CD4-positive, alpha-beta T cell treated with Interleukin-12 subunit alpha and Interleukin-12 subunit beta, for 1 hour (primary cell): ENCODE results near the gene MSH3.

ENCODE experiments used
- DNase-seq: peaks from one replicate; pipeline ENCODE4 v3.0.0-alpha.2; 2020

The MSH3 gene

DNA sequence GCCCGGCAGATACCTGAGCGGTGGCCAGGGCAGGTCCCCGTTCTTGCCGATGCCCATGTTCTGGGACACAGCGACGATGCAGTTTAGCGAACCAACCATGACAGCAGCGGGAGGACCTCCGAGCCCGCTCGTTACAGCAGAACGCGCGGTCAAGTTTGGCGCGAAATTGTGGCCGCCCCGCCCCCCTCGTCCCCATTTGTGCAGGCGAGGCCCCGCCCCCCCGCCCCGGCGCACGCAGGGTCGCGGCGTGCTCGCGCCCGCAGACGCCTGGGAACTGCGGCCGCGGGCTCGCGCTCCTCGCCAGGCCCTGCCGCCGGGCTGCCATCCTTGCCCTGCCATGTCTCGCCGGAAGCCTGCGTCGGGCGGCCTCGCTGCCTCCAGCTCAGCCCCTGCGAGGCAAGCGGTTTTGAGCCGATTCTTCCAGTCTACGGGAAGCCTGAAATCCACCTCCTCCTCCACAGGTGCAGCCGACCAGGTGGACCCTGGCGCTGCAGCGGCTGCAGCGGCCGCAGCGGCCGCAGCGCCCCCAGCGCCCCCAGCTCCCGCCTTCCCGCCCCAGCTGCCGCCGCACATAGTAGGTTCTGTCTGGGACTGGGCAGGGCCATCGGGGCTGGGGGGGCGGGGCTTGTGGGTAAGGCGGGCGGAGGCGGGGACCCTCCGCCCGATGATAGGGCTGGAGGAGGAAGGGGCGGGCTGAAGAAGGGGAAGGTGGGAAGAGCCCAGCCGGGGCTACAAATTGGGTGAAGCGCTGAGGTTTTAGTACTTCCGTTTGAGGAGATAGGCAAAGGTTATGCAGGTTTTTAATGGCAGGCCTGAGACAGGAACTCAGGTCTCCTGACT is at the start of gene MSH3, which contains the start of gene DHFR:
Gene MSH3, plus strand, starts transcription at position 262 of the 840 bp plus-strand sequence. Its CDS starts 76 bp downstream, at position 338.
Gene DHFR, minus strand, starts transcription at position 593 of the 840 bp plus-strand sequence. Its CDS starts 494 bp downstream, at position 99.
- DNase-seq = peak; percentile 91

DNA sequence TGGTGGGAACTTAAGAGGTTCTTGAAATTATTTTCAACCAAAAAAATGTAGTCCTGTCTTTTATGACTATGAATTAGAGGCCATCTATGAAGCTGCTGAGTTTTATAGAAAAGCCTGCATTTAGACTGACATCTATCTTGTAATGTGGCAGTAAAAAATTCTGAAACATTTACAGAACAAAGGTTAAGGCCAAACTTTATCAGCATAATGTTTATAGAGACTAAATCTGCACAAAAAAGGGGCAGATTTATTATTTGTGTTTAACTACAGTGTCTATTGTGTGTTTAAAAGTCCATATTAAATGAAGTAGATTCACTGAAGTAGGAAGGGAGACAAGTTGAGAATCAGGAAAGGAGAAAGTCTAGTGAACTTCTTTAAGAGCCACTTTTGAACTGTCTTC is 47.1 kb upstream of the MSH3 start:
- DNase-seq = no peak

DNA sequence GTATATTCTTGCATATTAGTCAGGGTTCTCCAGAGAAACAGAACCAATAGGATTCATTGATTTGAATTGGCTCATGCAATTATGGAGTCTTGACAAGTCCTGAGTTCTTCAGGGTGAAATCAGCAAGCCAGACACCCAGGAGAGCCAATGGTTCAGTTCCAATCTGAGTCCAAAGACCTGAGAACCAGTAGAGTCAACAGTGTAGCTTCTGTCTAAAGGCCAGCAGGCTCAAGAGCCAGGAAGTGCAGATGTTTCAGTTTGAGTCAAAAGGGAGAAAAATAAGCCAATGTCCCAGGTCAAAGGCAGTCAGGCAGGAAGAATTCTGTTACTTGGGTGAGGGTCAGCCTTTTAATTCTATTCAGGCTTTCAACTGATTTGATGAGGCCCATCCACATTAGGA is 46.6 kb upstream of the MSH3 start:
- DNase-seq = no peak

GRCh38 chr5:80608731-80609130 is 45.7 kb upstream of the MSH3 start:
- no peak for DNase-seq

GRCh38 chr5:80609692-80610091 is 44.8 kb upstream of the MSH3 start:
- DNase-seq = no peak

DNA sequence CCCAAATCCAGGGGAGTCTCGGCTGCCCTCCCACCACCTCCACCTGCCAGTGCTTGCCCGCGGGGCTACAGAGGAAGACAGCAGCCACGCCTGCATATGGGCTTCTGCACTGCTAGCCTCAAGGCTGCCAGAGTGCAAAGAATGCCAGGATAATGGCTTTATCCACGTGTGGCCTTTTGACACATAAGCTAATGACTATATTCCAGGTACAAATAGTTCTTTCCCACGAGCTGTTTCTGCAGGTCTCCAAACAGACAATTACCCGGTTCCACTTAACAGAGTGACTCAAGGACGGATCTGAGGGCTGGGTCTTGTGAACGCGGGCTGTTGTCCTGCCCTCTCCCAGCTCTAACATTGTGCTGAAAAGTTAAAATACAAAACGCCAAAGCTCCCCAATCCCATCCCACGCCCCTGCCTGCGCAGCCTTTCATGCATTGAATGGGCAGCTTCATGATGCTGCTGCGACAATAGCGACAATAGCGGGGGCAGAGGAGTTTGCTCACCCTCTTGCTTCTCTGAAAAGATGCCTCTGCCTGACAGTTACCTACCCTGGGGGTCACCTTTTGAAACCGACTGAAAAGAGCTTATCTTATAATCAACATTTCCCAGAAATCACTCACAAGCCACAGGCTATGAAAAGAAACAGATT is 39.1 kb upstream of the MSH3 start:
- DNase-seq = no peak

- no peak for DNase-seq
Measured at GRCh38 chr5:80618438-80618837, 36.0 kb upstream of the MSH3 start.

DNA sequence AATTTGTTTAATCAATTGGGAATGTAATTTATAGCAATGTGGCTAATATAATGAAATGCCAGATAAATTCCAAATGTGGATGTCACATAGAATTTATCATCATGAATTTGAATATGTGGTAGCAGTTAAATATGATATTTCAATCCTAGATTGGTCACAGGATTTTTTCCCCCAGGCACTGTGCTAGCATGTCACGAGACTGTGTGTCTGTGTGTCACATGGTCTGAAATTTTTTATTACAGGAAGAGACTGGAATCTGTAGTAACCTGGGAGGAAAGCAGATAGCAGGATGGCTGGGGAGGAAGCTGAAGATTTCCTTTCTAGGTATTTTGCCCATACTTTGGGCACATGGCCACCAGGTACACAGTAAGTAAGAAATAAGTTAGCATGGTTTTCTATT is 35.4 kb upstream of the MSH3 start:
- DNase-seq = no peak

GRCh38 chr5:80620211-80620610 is 34.2 kb upstream of the MSH3 start:
- DNase-seq = no peak

GRCh38 chr5:80622756-80623155 is 31.7 kb upstream of the MSH3 start:
- no peak for DNase-seq

DNA sequence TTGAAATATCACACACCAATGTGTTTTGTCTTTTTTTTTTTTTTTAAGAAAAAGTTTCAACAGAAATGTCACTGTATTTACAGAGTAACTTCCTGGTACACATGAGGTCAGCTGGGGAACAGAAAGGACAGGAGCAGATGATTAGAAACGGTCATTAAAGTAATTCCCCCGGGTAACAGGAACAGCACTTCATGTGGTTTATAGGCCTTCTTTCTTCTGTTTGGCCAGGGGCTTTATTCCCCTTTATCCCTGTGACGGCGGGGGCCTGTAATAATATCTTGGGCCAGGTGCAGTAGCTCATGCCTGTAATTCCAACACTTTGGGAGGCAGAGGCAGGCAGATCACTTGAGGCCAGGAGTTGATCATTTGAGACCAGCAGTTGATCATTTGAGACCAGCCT is 30.5 kb upstream of the MSH3 start:
- DNase-seq = no peak

DNA sequence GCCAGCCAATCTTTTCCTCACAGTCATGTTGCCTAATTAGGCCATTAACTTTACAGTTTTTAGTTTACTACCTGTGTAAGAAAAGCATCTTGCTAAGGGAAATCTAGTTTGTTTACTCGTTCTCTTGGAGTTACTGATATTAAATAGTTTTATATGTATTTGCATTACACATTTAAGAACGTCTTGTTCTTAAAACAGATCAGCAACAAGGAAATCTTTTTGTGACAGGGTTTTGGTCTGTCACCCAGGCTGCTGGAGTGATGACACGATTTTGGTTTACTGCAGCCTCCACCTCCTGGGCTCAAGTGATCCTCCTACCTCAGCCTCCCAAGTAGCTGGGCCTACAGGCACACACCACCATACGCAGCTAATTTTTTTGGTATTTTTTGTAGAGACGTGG is 29.2 kb upstream of the MSH3 start:
- DNase-seq = no peak

- no peak for DNase-seq
Measured at GRCh38 chr5:80629281-80629680, 25.2 kb upstream of the MSH3 start.

- no peak for DNase-seq
Measured at GRCh38 chr5:80631278-80632259, 22.9 kb upstream of the MSH3 start.

DNA sequence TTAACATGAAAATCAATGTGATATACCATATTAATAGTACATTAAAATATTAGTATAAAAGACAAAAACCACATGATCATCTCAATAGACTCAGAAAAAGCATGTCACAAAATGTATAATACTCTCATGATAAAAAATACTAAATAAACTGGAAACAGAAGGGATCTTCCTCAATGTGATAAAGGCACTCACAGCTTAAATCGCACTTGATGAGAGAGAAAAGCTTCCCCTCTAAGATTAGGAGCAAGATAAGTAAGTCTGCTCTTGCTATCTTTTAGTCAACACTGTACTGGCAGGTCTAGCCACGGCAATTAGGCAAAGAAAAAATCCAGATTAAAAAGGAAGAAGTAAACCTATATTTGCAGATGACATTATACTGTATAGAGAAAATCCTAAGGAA is 21.8 kb upstream of the MSH3 start:
- no peak for DNase-seq

DNA sequence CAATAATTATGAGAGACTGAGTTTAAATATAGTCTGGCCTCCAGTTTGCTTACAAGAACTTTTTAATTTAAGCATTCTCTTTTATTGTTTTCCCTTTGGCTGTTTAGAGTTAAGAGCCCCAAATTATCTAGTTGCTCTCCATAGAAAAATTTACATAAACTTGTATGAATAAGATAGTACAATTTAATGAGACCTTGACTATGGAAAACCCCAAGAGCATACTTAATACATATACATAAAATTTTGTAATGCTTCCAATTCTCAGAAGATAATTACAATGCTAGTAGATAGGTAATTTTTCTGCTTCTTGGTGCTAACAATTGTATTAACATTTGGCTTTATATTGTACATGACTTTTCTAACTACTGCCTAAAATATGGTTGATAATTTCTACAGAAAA is 20.3 kb upstream of the MSH3 start:
- DNase-seq = no peak

DNA sequence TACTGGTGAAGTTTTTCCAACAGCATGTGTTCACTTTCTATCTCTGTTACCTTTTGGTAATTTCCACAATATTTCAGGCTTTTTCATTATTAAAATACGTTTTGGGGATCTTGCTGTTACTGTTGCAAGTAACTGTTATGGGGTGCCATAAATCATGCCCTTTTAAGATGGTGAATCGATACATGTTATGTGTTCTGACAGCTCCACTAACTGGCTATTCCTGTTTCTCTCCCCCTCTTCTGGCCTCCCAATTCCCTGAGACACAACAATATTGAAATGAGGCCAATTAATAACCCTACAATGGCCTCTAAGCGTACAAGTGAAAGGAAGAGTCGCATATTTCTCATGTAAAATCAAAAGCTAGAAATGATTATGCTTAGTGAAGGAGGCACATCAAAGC is 13.1 kb upstream of the MSH3 start:
- DNase-seq = no peak

DNA sequence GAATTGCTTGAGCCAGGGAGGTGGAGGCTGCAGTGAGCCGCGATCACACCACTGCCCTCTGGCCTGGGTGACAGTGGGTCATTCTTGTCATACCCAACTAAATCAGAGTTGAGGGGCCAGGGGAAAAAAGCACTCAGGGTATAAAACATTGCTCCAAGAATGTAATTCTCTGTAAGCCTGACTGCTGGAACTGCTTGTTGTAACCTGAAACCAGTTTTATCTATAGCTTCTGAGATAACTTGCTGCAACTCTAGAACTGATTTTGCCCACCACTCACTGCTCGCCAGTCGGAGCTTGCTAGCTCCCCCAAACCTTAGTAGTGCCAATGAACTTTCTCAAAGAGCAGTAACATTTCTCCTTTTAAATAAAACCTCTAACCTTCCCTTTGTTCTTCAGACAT is 9.6 kb upstream of the MSH3 start:
- DNase-seq = no peak

DNA sequence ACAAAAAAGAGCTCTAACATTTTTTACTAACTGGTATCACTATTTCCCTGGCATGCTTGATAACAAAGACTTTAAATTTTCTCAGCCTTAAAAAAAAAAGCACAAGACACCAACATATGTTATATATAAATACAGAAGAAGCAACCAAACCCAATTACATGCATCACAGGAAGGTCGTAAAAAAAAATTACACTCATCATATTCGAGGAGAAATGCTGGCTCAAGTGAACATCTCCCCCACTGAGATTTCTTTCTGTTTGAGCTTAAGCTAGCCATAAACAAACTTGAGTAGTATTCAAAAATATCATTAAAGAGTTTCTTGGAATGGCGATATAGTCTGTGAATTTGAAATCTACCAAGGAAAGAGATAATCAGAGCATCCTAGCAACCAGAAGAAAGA is 7.5 kb upstream of the MSH3 start:
- no peak for DNase-seq

- no peak for DNase-seq
Measured at GRCh38 chr5:80653502-80653901, 950 bp upstream of the MSH3 start.

- peak; percentile 5 for DNase-seq
Measured at GRCh38 chr5:80654054-80654390, 430 bp upstream of the MSH3 start.

DNA sequence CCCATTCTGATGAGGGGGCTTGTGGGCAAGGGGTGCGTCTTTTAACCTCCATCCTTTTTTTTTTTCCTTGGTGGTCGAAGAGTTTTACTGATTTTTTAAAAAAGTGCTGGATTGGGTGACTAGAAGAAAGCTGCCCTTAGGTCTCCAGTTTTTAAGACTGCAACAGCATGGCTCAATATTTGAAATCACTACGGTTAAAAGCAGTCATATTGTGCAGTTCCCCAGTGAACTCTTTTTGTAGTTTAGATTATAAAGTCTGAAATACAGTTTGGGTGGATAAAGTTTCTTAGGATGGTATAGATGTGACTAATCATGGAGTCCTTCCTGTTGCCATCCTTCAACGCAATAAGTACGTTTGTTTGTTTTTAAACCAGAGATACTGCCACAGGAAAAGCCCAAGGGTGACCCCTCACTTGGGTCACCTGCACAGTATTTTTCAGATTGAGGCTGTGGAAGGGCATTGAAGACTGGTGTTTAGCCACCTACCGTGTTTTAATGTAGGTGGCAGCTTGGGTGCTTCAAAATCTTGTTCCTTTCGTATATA is 851 bp downstream of the MSH3 start:
- DNase-seq = peak; percentile 5

- DNase-seq = no peak
Measured at GRCh38 chr5:80656425-80656824, 2.0 kb downstream of the MSH3 start.
